GM19238 (cell line): ENCODE measurements around the gene PRICKLE1.

ENCODE experiments used
- DNase-seq: peaks from one replicate; pipeline ENCODE4 v3.0.0; 2011; ENCODE audit warnings: low spot score; ENCODE audit not compliant: insufficient read length

PRICKLE1 gene

GRCh38 chr12:42588524-42589464 lies 752 bp downstream of the PRICKLE1 start:
- DNase-seq: no peak

GRCh38 chr12:42587601-42588523 lies 1.7 kb downstream of the PRICKLE1 start:
- no peak for DNase-seq

GRCh38 chr12:42586268-42586667 lies 3.3 kb downstream of the PRICKLE1 start:
- DNase-seq: no peak

GRCh38 chr12:42585841-42586216 lies 3.7 kb downstream of the PRICKLE1 start:
- DNase-seq: no peak

- no peak for DNase-seq
These were observed 4.2 kb downstream of the PRICKLE1 start for GRCh38 chr12:42585154-42585840.

- no peak for DNase-seq
These were observed 4.9 kb downstream of the PRICKLE1 start for GRCh38 chr12:42584651-42585111.

GRCh38 chr12:42583016-42583415 lies 6.5 kb downstream of the PRICKLE1 start:
- no peak for DNase-seq

- no peak for DNase-seq
These were observed 7.0 kb downstream of the PRICKLE1 start for GRCh38 chr12:42582498-42582897.

GRCh38 chr12:42582050-42582449 lies 7.5 kb downstream of the PRICKLE1 start:
- DNase-seq: no peak

- no peak for DNase-seq
These were observed 13.2 kb downstream of the PRICKLE1 start for GRCh38 chr12:42576374-42576773.

GRCh38 chr12:42575717-42576116 lies 13.8 kb downstream of the PRICKLE1 start:
- DNase-seq: no peak

- DNase-seq: no peak
These were observed 14.7 kb downstream of the PRICKLE1 start for GRCh38 chr12:42574851-42575266.

- DNase-seq: no peak
These were observed 18.1 kb downstream of the PRICKLE1 start for GRCh38 chr12:42571327-42572009.

GRCh38 chr12:42570076-42570475 lies 19.5 kb downstream of the PRICKLE1 start:
- DNase-seq: no peak

- DNase-seq: no peak
These were observed 20.3 kb downstream of the PRICKLE1 start for GRCh38 chr12:42568952-42569915.

GRCh38 chr12:42565633-42566032 lies 23.9 kb downstream of the PRICKLE1 start:
- no peak for DNase-seq

GRCh38 chr12:42564996-42565395 lies 24.6 kb downstream of the PRICKLE1 start:
- no peak for DNase-seq

- DNase-seq: no peak
These were observed 25.0 kb downstream of the PRICKLE1 start for GRCh38 chr12:42564556-42564955.

- no peak for DNase-seq
These were observed 28.6 kb downstream of the PRICKLE1 start for GRCh38 chr12:42560977-42561376.
